PC-9 (cell line): ENCODE results near the gene IL1R1. TPM values are rescaled to one million over a fixed set of nuclear protein-coding genes. Genes with fewer than 3 reads are reported as not detected.

Experiments used
- BruUV-seq: library from RNA; stranded (reverse); fragments of 400-500 nt; replicated peaks from 2 replicates; lab custom pipeline; 2021; lab: Mats Ljungman, UMichigan
- CTCF ChIA-PET: fragments of 300-600 bp; sonication (Branson Sonifier 250); formaldehyde crosslinking; loops from one replicate; lab custom pipeline; 2022; ENCODE audit warnings: antibody characterized with exemption; lab: Charles Lee
- POLR2A ChIA-PET: fragments of 300-600 bp; sonication (Branson Sonifier 250); formaldehyde crosslinking; loops from one replicate; lab custom pipeline; 2022; ENCODE audit warnings: antibody characterized with exemption; ENCODE audit not compliant: unreplicated experiment; lab: Charles Lee
- DNase-seq, 2 experiments: peaks; one replicate each; pipeline versions ENCODE4 v3.0.0 to v3.0.0-alpha.2; 2015 to 2022; ENCODE audit warnings: mixed read lengths in 1 of 2
- H2AFZ ChIP-seq: fragments of 200-600 bp; sonication (generic); 2 replicates; pipeline ENCODE4 v1.8.1; 2017; ENCODE audit warnings: antibody characterized with exemption
- H3F3A ChIP-seq: fragments of 200-600 bp; sonication (generic); 2 replicates; pipeline ENCODE4 v1.8.1; 2017; ENCODE audit warnings: antibody characterized with exemption, mild to moderate bottlenecking, low read depth; ENCODE audit not compliant: insufficient read depth
- H3K27ac ChIP-seq: fragments of 200-600 bp; sonication (generic); 2 replicates; pipeline ENCODE4 v1.6.1; 2016; ENCODE audit warnings: mixed run types
- H3K27me3 ChIP-seq: fragments of 200-600 bp; sonication (generic); 2 replicates; pipeline ENCODE4 v1.6.1; 2016; ENCODE audit warnings: low read depth, mixed run types; ENCODE audit not compliant: insufficient read depth
- H3K36me3 ChIP-seq: fragments of 200-600 bp; sonication (generic); 2 replicates; pipeline ENCODE4 v1.6.1; 2016; ENCODE audit warnings: low read depth, mixed run types
- H3K4me1 ChIP-seq: fragments of 200-600 bp; sonication (generic); replicated peaks from 2 replicates; pipeline ENCODE4 v1.6.1; 2016; ENCODE audit warnings: mixed run types; ENCODE audit not compliant: insufficient read depth
- H3K4me2 ChIP-seq: fragments of 200-600 bp; sonication (generic); 2 replicates; pipeline ENCODE4 v1.6.1; 2017; ENCODE audit warnings: mixed run types
- H3K4me3 ChIP-seq: fragments of 200-600 bp; sonication (generic); 2 replicates; pipeline ENCODE4 v1.6.1; 2016; ENCODE audit warnings: mixed run types
- H3K79me2 ChIP-seq: fragments of 200-600 bp; sonication (generic); 2 replicates; pipeline ENCODE4 v1.6.1; 2017; ENCODE audit warnings: low read depth, mixed run types
- H3K9me2 ChIP-seq: fragments of 200-600 bp; sonication (generic); 2 replicates; pipeline ENCODE4 v1.8.1; 2017; ENCODE audit warnings: mild to moderate bottlenecking; ENCODE audit not compliant: insufficient read depth
- H3K9me3 ChIP-seq: fragments of 200-600 bp; sonication (generic); 2 replicates; pipeline ENCODE4 v1.8.1; 2016; ENCODE audit warnings: low read depth; ENCODE audit not compliant: insufficient read depth
- H4K20me1 ChIP-seq: fragments of 200-600 bp; sonication (generic); 2 replicates; pipeline ENCODE4 v1.8.1; 2017; ENCODE audit not compliant: insufficient read depth
- CTCF ChIP-seq: fragments of 200-600 bp; sonication (generic); conservative IDR thresholded peaks from 2 replicates; pipeline ENCODE4 v1.6.1; 2017; ENCODE audit warnings: mixed run types, antibody characterized with exemption, mild to moderate bottlenecking, moderate library complexity
- EZH2 ChIP-seq: fragments of 200-600 bp; sonication (generic); IDR thresholded peaks from 2 replicates; pipeline ENCODE4 v1.8.0; 2017; ENCODE audit warnings: antibody characterized with exemption, low read depth
- intact Hi-C: fragments of 100-400 bp; cut with micrococcal nuclease; formaldehyde crosslinking; loops from one replicate; pipeline ENCODE4 v1.10.0; 2022; ENCODE audit not compliant: unreplicated experiment
- total RNA-seq: library from RNA; stranded (reverse); gene quantifications from 2 replicates; pipeline ENCODE4 v1.2.3, GENCODE V29; 2021

The IL1R1 gene
- total RNA-seq, 1 experiment from 2014 or later: 6.5 TPM

- no peak overlapping the region for H2AFZ ChIP-seq
- POLR2A ChIA-PET: no interaction called here
- BruUV-seq: no TSS peak
- H3K4me3 ChIP-seq: no peak overlapping the region
- no peaks in the 10 kb centered on the region for H3K4me1 ChIP-seq
- H3F3A ChIP-seq: no peaks in the 10 kb centered on the region
- H3K4me2 ChIP-seq: no peak overlapping the region
- no peaks in the 10 kb centered on the region for H3K27me3 ChIP-seq
- DNase-seq: no peak
- H3K79me2 ChIP-seq: no peaks in the 10 kb centered on the region
- TF ChIP-seq EZH2: no peak
- no peak for TF ChIP-seq CTCF
- intact Hi-C loops: no loop called here
- H3K36me3 ChIP-seq: no peaks in the 10 kb centered on the region
- H4K20me1 ChIP-seq: no peaks in the 10 kb centered on the region
- peaks cover 24% of the 10 kb centered on the region for H3K9me3 ChIP-seq
- CTCF ChIA-PET: no interaction called here
- no peaks in the 10 kb centered on the region for H3K9me2 ChIP-seq
- H3K27ac ChIP-seq: no peak overlapping the region
These were observed 6.7 kb downstream of the IL1R1 start for GRCh38 chr2:102149243-102149642.

GRCh38 chr2:102149644-102150455 lies 7.3 kb downstream of the IL1R1 start:
- TF ChIP-seq EZH2 (no peak), CTCF (no peak)
- Histone ChIP-seq H3K79me2 (no peaks in the 10 kb centered on the region), H3K4me1 (peaks cover 3% of the 10 kb centered on the region), H4K20me1 (no peaks in the 10 kb centered on the region), H3K36me3 (no peaks in the 10 kb centered on the region), H3F3A (peaks cover 2% of the 10 kb centered on the region; the same call in 1 of the 2 replicates), H3K4me3 (no peak overlapping the region), H2AFZ (no peak overlapping the region), H3K27ac (no peak overlapping the region), H3K27me3 (no peaks in the 10 kb centered on the region), H3K9me2 (no peaks in the 10 kb centered on the region), H3K9me3 (peaks cover 20% of the 10 kb centered on the region), H3K4me2 (no peak overlapping the region)
- ChIA-PET CTCF (no interaction called here), POLR2A (no interaction called here)
- intact Hi-C loops: no loop called here
- DNase-seq: no peak
- no TSS peak for BruUV-seq

- Histone ChIP-seq H3K9me3 (no peaks in the 10 kb centered on the region; the same call in 1 of the 2 replicates), H3K4me1 (peaks cover 33% of the 10 kb centered on the region), H3K27ac (no peak overlapping the region), H3K79me2 (no peaks in the 10 kb centered on the region), H2AFZ (no peak overlapping the region), H3F3A (peaks cover 25% of the 10 kb centered on the region), H3K4me3 (no peak overlapping the region), H3K27me3 (no peaks in the 10 kb centered on the region), H3K4me2 (no peak overlapping the region), H3K9me2 (no peaks in the 10 kb centered on the region), H3K36me3 (no peaks in the 10 kb centered on the region), H4K20me1 (no peaks in the 10 kb centered on the region)
- DNase-seq: no peak
- POLR2A ChIA-PET: no interaction called here
- TF ChIP-seq EZH2 (no peak), CTCF (no peak)
- CTCF ChIA-PET: no interaction called here
- intact Hi-C loops: no loop called here
- BruUV-seq: no TSS peak
These were observed 11.8 kb downstream of the IL1R1 start for GRCh38 chr2:102154364-102154763.
